Mesendoderm (in vitro differentiated cells): Measurements from ENCODE around the gene KRT79.

Experiments used
- DNase-seq: peaks from one replicate; pipeline ENCODE4 v3.0.0; 2013
- H2AK5ac ChIP-seq: 2 replicates; pipeline ENCODE4 v1.6.1; 2013; ENCODE audit warnings: low read length, inconsistent platforms
- H2BK120ac ChIP-seq: 2 replicates; pipeline ENCODE4 v1.6.1; 2013; ENCODE audit warnings: low read depth, mild to moderate bottlenecking, low read length, moderate library complexity, mixed read lengths
- H2BK15ac ChIP-seq: replicated peaks from 2 replicates; pipeline ENCODE4 v1.6.1; 2013; ENCODE audit warnings: low read depth, mild to moderate bottlenecking, moderate library complexity
- H2BK5ac ChIP-seq: 2 replicates; pipeline ENCODE4 v1.6.1; 2013; ENCODE audit warnings: low read length, inconsistent platforms
- H3K18ac ChIP-seq: 2 replicates; pipeline ENCODE4 v1.6.1; 2013; ENCODE audit warnings: mild to moderate bottlenecking, low read length, mixed read lengths
- H3K23ac ChIP-seq: one replicate; pipeline ENCODE4 v1.6.1; 2013; ENCODE audit warnings: low read length
- H3K27ac ChIP-seq: 2 replicates; pipeline ENCODE4 v1.5.1; 2013; ENCODE audit warnings: low read depth, mild to moderate bottlenecking, inconsistent platforms, low read length, moderate library complexity
- H3K27me3 ChIP-seq: 2 replicates; pipeline ENCODE4 v1.6.1; 2013; ENCODE audit warnings: low read length, control low read depth, mild to moderate bottlenecking, inconsistent platforms; ENCODE audit not compliant: insufficient read depth, poor library complexity
- H3K36me3 ChIP-seq: 2 replicates; pipeline ENCODE4 v1.6.1; 2013; ENCODE audit warnings: low read length, inconsistent platforms; ENCODE audit not compliant: control insufficient read depth, insufficient read depth
- H3K4ac ChIP-seq: one replicate; pipeline ENCODE4 v1.6.1; 2013; ENCODE audit warnings: low read depth, mild to moderate bottlenecking, low read length, moderate library complexity
- H3K4me1 ChIP-seq: 2 replicates; pipeline ENCODE4 v1.6.1; 2013; ENCODE audit warnings: low read depth, low read length, inconsistent platforms; ENCODE audit not compliant: control insufficient read depth
- H3K4me2 ChIP-seq: 2 replicates; pipeline ENCODE4 v1.6.1; 2013; ENCODE audit warnings: low read length
- H3K4me3 ChIP-seq: 2 replicates; pipeline ENCODE4 v1.5.1; 2013; ENCODE audit warnings: mild to moderate bottlenecking, low read length
- H3K56ac ChIP-seq: one replicate; pipeline ENCODE4 v1.6.1; 2013; ENCODE audit warnings: low read length
- H3K79me1 ChIP-seq: 2 replicates; pipeline ENCODE4 v1.6.1; 2013; ENCODE audit warnings: low read length, inconsistent platforms
- H3K79me2 ChIP-seq: 2 replicates; pipeline ENCODE4 v1.6.1; 2013; ENCODE audit warnings: mild to moderate bottlenecking, low read length; ENCODE audit not compliant: control insufficient read depth, insufficient read depth
- H3K9ac ChIP-seq: 2 replicates; pipeline ENCODE4 v1.6.1; 2013; ENCODE audit warnings: low read length, inconsistent platforms
- H4K5ac ChIP-seq: one replicate; pipeline ENCODE4 v1.6.1; 2013; ENCODE audit warnings: low read length
- H4K8ac ChIP-seq: one replicate; pipeline ENCODE4 v1.6.1; 2013; ENCODE audit warnings: low read depth, mild to moderate bottlenecking, control low read depth, low read length, moderate library complexity
- WGBS: extraction: QIAGEN DNeasy Blood & Tissue Kit; methylation state at CpG from one replicate; pipeline ENCODE4 v1.1.7; 2013; ENCODE audit warnings: low lambda C conversion rate, missing lambda C conversion rate; ENCODE audit not compliant: insufficient coverage; ENCODE audit errors: extremely low coverage; 5-methylcytosine and 5-hydroxymethylcytosine counted together

The KRT79 gene

GRCh38 chr12:52871291-52872039, 37.4 kb upstream of the KRT79 start:
- Histone ChIP-seq H2BK120ac (no peak overlapping the region), H3K4ac (no peak overlapping the region), H3K79me2 (no peaks in the 10 kb centered on the region), H3K9ac (no peak overlapping the region), H2BK15ac (no peak overlapping the region), H3K36me3 (no peaks in the 10 kb centered on the region), H3K56ac (no peak overlapping the region), H3K79me1 (no peaks in the 10 kb centered on the region), H3K18ac (no peak overlapping the region), H3K23ac (no peak overlapping the region), H3K4me3 (no peak overlapping the region), H4K8ac (no peak overlapping the region), H2BK5ac (no peak overlapping the region), H3K4me2 (no peak overlapping the region), H3K27me3 (no peaks in the 10 kb centered on the region), H3K27ac (no peak overlapping the region), H3K4me1 (no peaks in the 10 kb centered on the region), H4K5ac (no peak overlapping the region), H2AK5ac (no peak overlapping the region)
- WGBS, result no CpG with 5 or more reads among the region's 9 CpGs
- peak; percentile 42 for DNase-seq

DNA sequence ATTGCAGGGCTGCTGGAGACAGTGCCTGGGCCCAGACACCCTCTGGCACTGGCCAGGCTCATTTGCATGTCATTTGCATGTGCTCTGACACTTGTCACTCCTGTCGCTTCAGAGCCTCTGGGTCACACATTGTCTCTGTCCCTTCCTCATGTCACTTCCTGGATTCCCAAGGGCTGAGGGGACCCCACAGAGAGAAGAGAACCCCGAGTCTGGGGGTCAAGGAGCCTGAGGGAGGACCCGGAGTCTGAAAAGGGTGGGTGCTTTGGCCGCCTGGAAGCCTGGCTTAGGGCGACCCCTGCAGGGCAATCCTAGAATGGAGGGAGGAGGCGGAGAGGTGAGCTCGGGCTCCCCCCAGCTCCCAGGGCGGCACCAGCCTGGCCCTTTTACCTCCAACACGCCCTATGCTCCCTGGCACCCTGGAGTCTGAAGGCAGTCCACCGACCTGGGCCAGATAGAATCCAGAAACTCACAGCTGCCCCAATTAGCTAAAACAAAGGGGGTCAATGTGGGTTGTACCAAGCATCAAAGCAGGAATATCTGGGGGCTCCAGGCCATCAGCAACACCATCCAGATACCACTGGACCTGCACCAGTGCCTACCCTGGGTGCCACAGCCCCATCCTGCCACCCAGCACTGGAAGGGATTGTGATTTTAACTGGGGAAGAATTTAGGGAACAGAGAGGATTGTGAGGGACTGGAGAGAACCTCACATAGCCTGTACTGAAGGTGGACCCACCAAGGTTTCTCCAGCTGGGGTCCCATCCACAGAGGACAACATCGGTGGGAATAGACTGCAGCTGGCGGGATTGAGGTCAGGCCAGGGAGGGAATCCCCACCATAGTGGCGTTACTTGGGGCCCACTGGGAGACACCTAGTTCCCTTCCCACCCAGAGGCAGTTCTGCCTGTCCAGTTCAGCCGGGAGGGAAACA, 36.5 kb upstream of the KRT79 start:
- Histone ChIP-seq H3K18ac (no peak overlapping the region), H3K4ac (no peak overlapping the region), H3K36me3 (no peaks in the 10 kb centered on the region), H3K79me2 (no peaks in the 10 kb centered on the region), H3K4me1 (no peaks in the 10 kb centered on the region), H2BK120ac (no peak overlapping the region), H3K23ac (no peak overlapping the region), H3K27ac (no peak overlapping the region), H3K4me3 (no peak overlapping the region), H3K9ac (no peak overlapping the region), H4K5ac (no peak overlapping the region), H3K56ac (no peak overlapping the region), H2AK5ac (no peak overlapping the region), H2BK5ac (no peak overlapping the region), H3K4me2 (no peak overlapping the region), H4K8ac (no peak overlapping the region), H2BK15ac (no peak overlapping the region), H3K79me1 (no peaks in the 10 kb centered on the region), H3K27me3 (no peaks in the 10 kb centered on the region)
- no CpG with 5 or more reads among the region's 14 CpGs for WGBS
- DNase-seq, result peak; percentile 68

GRCh38 chr12:52867642-52868041, 33.5 kb upstream of the KRT79 start:
- H3K56ac ChIP-seq, result no peak overlapping the region
- no peak overlapping the region for H2BK5ac ChIP-seq
- H3K79me2 ChIP-seq, result no peaks in the 10 kb centered on the region
- no peak overlapping the region for H3K4me3 ChIP-seq
- no peaks in the 10 kb centered on the region for H3K36me3 ChIP-seq
- no peak overlapping the region for H2BK15ac ChIP-seq
- no peak overlapping the region for H3K9ac ChIP-seq
- no peaks in the 10 kb centered on the region for H3K79me1 ChIP-seq
- WGBS, result no CpG with 5 or more reads among the region's 9 CpGs
- H3K23ac ChIP-seq, result no peak overlapping the region
- no peak overlapping the region for H3K4me2 ChIP-seq
- no peak overlapping the region for H4K8ac ChIP-seq
- H2BK120ac ChIP-seq, result no peak overlapping the region
- H3K27ac ChIP-seq, result no peak overlapping the region
- H3K18ac ChIP-seq, result no peak overlapping the region
- no peak overlapping the region for H4K5ac ChIP-seq
- H3K4ac ChIP-seq, result no peak overlapping the region
- H2AK5ac ChIP-seq, result no peak overlapping the region
- no peaks in the 10 kb centered on the region for H3K27me3 ChIP-seq
- H3K4me1 ChIP-seq, result no peaks in the 10 kb centered on the region
- DNase-seq, result no peak

GRCh38 chr12:52867152-52867551, 33.0 kb upstream of the KRT79 start:
- no peak overlapping the region for H2BK15ac ChIP-seq
- no peak overlapping the region for H3K23ac ChIP-seq
- H3K27me3 ChIP-seq, result no peaks in the 10 kb centered on the region
- H3K36me3 ChIP-seq, result no peaks in the 10 kb centered on the region
- H3K4ac ChIP-seq, result no peak overlapping the region
- H3K27ac ChIP-seq, result no peak overlapping the region
- H3K56ac ChIP-seq, result no peak overlapping the region
- no peaks in the 10 kb centered on the region for H3K4me1 ChIP-seq
- no peak overlapping the region for H3K18ac ChIP-seq
- H2AK5ac ChIP-seq, result no peak overlapping the region
- no peak overlapping the region for H4K8ac ChIP-seq
- no peak overlapping the region for H2BK5ac ChIP-seq
- no peak overlapping the region for H2BK120ac ChIP-seq
- no peak overlapping the region for H3K4me3 ChIP-seq
- H3K4me2 ChIP-seq, result no peak overlapping the region
- DNase-seq, result no peak
- H3K79me2 ChIP-seq, result no peaks in the 10 kb centered on the region
- H3K9ac ChIP-seq, result no peak overlapping the region
- WGBS, result no CpG with 5 or more reads among the region's 5 CpGs
- no peaks in the 10 kb centered on the region for H3K79me1 ChIP-seq
- H4K5ac ChIP-seq, result no peak overlapping the region

- no peak overlapping the region for H3K4me2 ChIP-seq
- H3K79me1 ChIP-seq, result no peaks in the 10 kb centered on the region
- no peak overlapping the region for H2AK5ac ChIP-seq
- no peak overlapping the region for H2BK5ac ChIP-seq
- no peaks in the 10 kb centered on the region for H3K36me3 ChIP-seq
- H2BK120ac ChIP-seq, result no peak overlapping the region
- H3K4ac ChIP-seq, result no peak overlapping the region
- no peak overlapping the region for H3K4me3 ChIP-seq
- H4K8ac ChIP-seq, result no peak overlapping the region
- WGBS, result no CpG with 5 or more reads among the region's 10 CpGs
- H2BK15ac ChIP-seq, result no peak overlapping the region
- DNase-seq, result peak; percentile 89
- no peak overlapping the region for H3K18ac ChIP-seq
- H3K4me1 ChIP-seq, result no peaks in the 10 kb centered on the region
- no peak overlapping the region for H3K27ac ChIP-seq
- H3K9ac ChIP-seq, result no peak overlapping the region
- H3K23ac ChIP-seq, result no peak overlapping the region
- no peak overlapping the region for H3K56ac ChIP-seq
- no peak overlapping the region for H4K5ac ChIP-seq
- H3K79me2 ChIP-seq, result no peaks in the 10 kb centered on the region
- no peaks in the 10 kb centered on the region for H3K27me3 ChIP-seq
These were observed 31.2 kb upstream of the KRT79 start for GRCh38 chr12:52865090-52865944.
